Heart left ventricle (tissue), 13 donors: ENCODE results near the gene MARCHF3.
A peak's percentile ranks its signal among the peaks of the same experiment; 100 is the strongest.

Experiments
- CTCF ChIP-seq, 12 donors: fragments of 200-600 bp; sonication (generic) in 4 of 12; IDR thresholded peaks; one replicate each; pipeline versions ENCODE4 v1.5.0 to v1.8.0; 2018 to 2022; ENCODE audit warnings: antibody characterized with exemption in 12 of 12, mild to moderate bottlenecking in 5 of 12
- POLR2A ChIP-seq, 2 donors: fragments of 450-650 bp; IDR thresholded peaks; one replicate each; pipeline ENCODE4 v1.6.1; 2017; ENCODE audit warnings: antibody characterized with exemption in 2 of 2, mild to moderate bottlenecking in 2 of 2, moderate library complexity in 2 of 2
- donor health status: ischemic (EF 13 %, LVEDD 7.1; RV severe dilation, severe dysfunction).
- donor health status: DM: no; HTN: yes; CAD: no.
- donor health status: DM: no; HTN: no; CAD: no.
- donor health status: ischemic (EF 25% LVEDD 6.9; RV normal size, moderate dysfunction).
- donor health status: ischemic (EF 25% LVEDD 5.7; RV mildly dilated, moderate dysfunction).
- donor health status: ischemic (EF 35%, LVEDD 5.7; RV mildly dilated, moderate dysfunction).
- donor health status: nonischemic (EF 11% LVEDD 7.7; RV severe dilation, severe dysfunction).
- donor health status: DM: yes; HTN: yes; CAD: no.
- donor health status: PGD.
- donor health status: ischemic (EF 29% LVEDD 5.4; RV normal size, mild dysfunction).
- donor health status: nonischemic (EF 23%, LVEDD 6.1; RV moderate dilation, normal function).

GRCh38 chr5:126837906-126838539 is 192.3 kb downstream of the MARCHF3 start:
- TF ChIP-seq CTCF (IDR thresholded peaks at IDR 0.05) = peak; percentile 31 to 76 (median 58)
- TF ChIP-seq POLR2A (IDR thresholded peaks at IDR 0.05) = no peak
